B cell (primary cell): ENCODE data around the gene ATAD3C. TPM values are rescaled to one million over a fixed set of nuclear protein-coding genes. Genes with fewer than 3 reads are reported as not detected.

Experiments used
- ATAC-seq: fragments of 200-7000 bp; cut with Tn5 transposase; one replicate; pipeline ENCODE4 v1.10.0; 2021; ENCODE audit warnings: low read depth, mild to moderate bottlenecking, moderate number of reproducible peaks, moderate library complexity
- CTCF ChIA-PET: fragments of 350-600 bp; sonication (Branson Sonifier 250); formaldehyde crosslinking; loops from one replicate; lab custom pipeline; 2021; ENCODE audit warnings: antibody characterized with exemption, inconsistent platforms; lab: Charles Lee
- POLR2A ChIA-PET: fragments of 350-600 bp; sonication (Branson Sonifier 250); formaldehyde crosslinking; loops from one replicate; lab custom pipeline; 2021; ENCODE audit warnings: antibody characterized with exemption; lab: Charles Lee
- DNase-seq: peaks from one replicate; pipeline ENCODE4 v3.0.0; 2013
- H2AFZ ChIP-seq: 2 replicates; pipeline ENCODE4 v1.6.1; 2012; ENCODE audit warnings: mild to moderate bottlenecking, low read depth, low read length; ENCODE audit not compliant: insufficient read depth, poor library complexity, severe bottlenecking
- H3K27ac ChIP-seq, 2 donors: 1 replicate in 1 of 2; 2 replicates in 1 of 2; pipeline ENCODE4 v1.5.1; 2012 to 2013; ENCODE audit warnings: low read length in 2 of 2, mild to moderate bottlenecking in 2 of 2, moderate library complexity in 1 of 2
- H3K27me3 ChIP-seq, 4 experiments: fragments of 200-600 bp in 1 of 4; sonication (generic) in 1 of 4; replicated peaks in 1 of 4; 1 replicate in 2 of 4; 2 replicates in 2 of 4; pipeline versions ENCODE4 v1.6.1 to v1.7.0; 2013 to 2016; ENCODE audit warnings: low read length in 3 of 4, mild to moderate bottlenecking in 2 of 4, mixed read lengths in 1 of 4, moderate library complexity in 1 of 4; ENCODE audit not compliant: insufficient read depth in 4 of 4, control insufficient read depth in 3 of 4; ENCODE audit errors: control extremely low read depth in 1 of 4
- H3K36me3 ChIP-seq, 2 experiments: replicated peaks in 1 of 2; 1 replicate in 1 of 2; 2 replicates in 1 of 2; pipeline versions ENCODE4 v1.6.1 to v1.7.1; 2013; ENCODE audit warnings: low read length in 1 of 2; ENCODE audit not compliant: insufficient read depth in 2 of 2, control insufficient read depth in 1 of 2; ENCODE audit errors: control extremely low read depth in 1 of 2, extremely low read depth in 1 of 2
- H3K4me1 ChIP-seq, 2 donors: fragments of 200-600 bp in 1 of 2; sonication (generic) in 1 of 2; 1 replicate in 1 of 2; 2 replicates in 1 of 2; pipeline versions ENCODE4 v1.5.1 to v1.6.1; 2013 to 2017; ENCODE audit warnings: low read length in 2 of 2; ENCODE audit not compliant: control insufficient read depth in 2 of 2, insufficient read depth in 2 of 2
- H3K4me2 ChIP-seq: replicated peaks from 2 replicates; pipeline ENCODE3; 2012; ENCODE audit warnings: mild to moderate bottlenecking, low read depth, low read length; ENCODE audit not compliant: poor library complexity, severe bottlenecking
- H3K4me3 ChIP-seq, 5 experiments: fragments of 200-600 bp in 1 of 5; sonication (generic) in 1 of 5; 1 replicate in 3 of 5; 2 replicates in 2 of 5; pipeline versions ENCODE4 v1.5.1 to v1.7.0; 2011 to 2016; ENCODE audit warnings: low read length in 4 of 5, mild to moderate bottlenecking in 4 of 5, low read depth in 2 of 5, control low read depth in 1 of 5, moderate library complexity in 1 of 5; ENCODE audit not compliant: insufficient read depth in 1 of 5; ENCODE audit errors: control extremely low read depth in 1 of 5, extremely low read depth in 1 of 5
- H3K79me2 ChIP-seq: fragments of 200-600 bp; sonication (generic); one replicate; pipeline ENCODE4 v1.6.0; 2016; ENCODE audit warnings: low read length; ENCODE audit not compliant: control insufficient read depth, insufficient read depth
- H3K9ac ChIP-seq: fragments of 200-600 bp; sonication (generic); 2 replicates; pipeline ENCODE4 v1.6.1; 2017; ENCODE audit warnings: mild to moderate bottlenecking, low read length, moderate library complexity
- H3K9me3 ChIP-seq, 3 donors: one replicate each; pipeline versions ENCODE4 v1.6.1 to v1.7.1; 2013; ENCODE audit warnings: low read length in 2 of 3; ENCODE audit not compliant: control insufficient read depth in 2 of 3, insufficient read depth in 1 of 3; ENCODE audit errors: control extremely low read depth in 1 of 3
- H4K20me1 ChIP-seq: 2 replicates; pipeline ENCODE4 v1.6.0; 2012; ENCODE audit warnings: mild to moderate bottlenecking, low read length; ENCODE audit not compliant: insufficient read depth, control insufficient read depth, poor library complexity, severe bottlenecking
- H3K27ac Mint-ChIP-seq: one replicate; pipeline ENCODE4 v1.8.0; 2021; ENCODE audit warnings: mixed read lengths
- H3K27me3 Mint-ChIP-seq: one replicate; pipeline ENCODE4 v1.8.0; 2021; ENCODE audit warnings: mixed read lengths
- H3K4me1 Mint-ChIP-seq: one replicate; pipeline ENCODE4 v1.8.0; 2021; ENCODE audit warnings: mixed read lengths
- H3K4me3 Mint-ChIP-seq: one replicate; pipeline ENCODE4 v1.8.0; 2021; ENCODE audit warnings: mixed read lengths
- H3K9me3 Mint-ChIP-seq: one replicate; pipeline ENCODE4 v1.8.0; 2022; ENCODE audit warnings: mixed read lengths; ENCODE audit not compliant: insufficient read depth
- EZH2 ChIP-seq: IDR thresholded peaks from 2 replicates; pipeline ENCODE4 v1.6.1; 2012; ENCODE audit warnings: borderline replicate concordance, low read depth, mild to moderate bottlenecking, moderate library complexity, low read length; ENCODE audit not compliant: insufficient read depth, poor library complexity, severe bottlenecking
- WGBS: methylation state at CpG from one replicate; pipeline ENCODE4 v1.1.5; 2013; ENCODE audit warnings: missing lambda C conversion rate; ENCODE audit not compliant: insufficient coverage; 5-methylcytosine and 5-hydroxymethylcytosine counted together
- intact Hi-C: fragments of 100-400 bp; cut with micrococcal nuclease; formaldehyde crosslinking; loops from one replicate; pipeline ENCODE4 v1.10.0; 2022
- polyA plus RNA-seq: library from polyadenylated mRNA; depleted of rRNA; stranded (reverse); fragments of >200 nt; gene quantifications from 2 replicates; pipeline ENCODE4 v1.2.3, GENCODE V29; 2012
- total RNA-seq, 2 donors: library from RNA; stranded (reverse); fragments of 120-200 nt in 1 of 2; gene quantifications; 1 replicate in 1 of 2; 2 replicates in 1 of 2; pipeline versions ENCODE4 v1.2.3 to v1.2.4, GENCODE V29; 2013 to 2022
- TF ChIP-seq, protein P1 (sequence below): fragments of 200-600 bp; IDR thresholded peaks from one replicate; pipeline ENCODE4 v1.8.0; 2022; ENCODE audit warnings: antibody characterized with exemption, mild to moderate bottlenecking

ATAD3C gene
- total and polyA plus RNA-seq, 2 donors (not counting 1 experiment from before 2014, with no cell fraction given) = 0.20 to 1.1 TPM

DNA sequence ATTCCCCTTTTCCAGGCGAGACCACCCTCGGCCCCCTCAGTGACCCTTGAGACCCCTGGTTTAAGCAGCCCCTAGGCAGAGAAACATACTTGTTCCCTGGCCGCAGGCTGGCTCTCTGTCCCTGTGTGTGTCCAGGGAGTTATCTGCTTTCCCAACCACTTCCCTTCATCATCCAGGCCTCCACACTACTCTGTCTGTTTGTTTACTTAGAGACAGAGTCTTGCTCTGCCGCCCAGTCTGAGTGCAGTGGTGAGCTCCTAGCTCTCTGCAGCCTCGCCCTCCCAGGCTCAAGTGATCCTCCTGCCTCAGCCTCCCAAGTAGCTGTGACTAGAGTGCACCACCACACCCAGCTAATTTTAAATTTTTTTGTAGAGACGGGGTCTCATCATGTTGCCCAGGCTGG, 19.8 kb upstream of the ATAD3C start:
- Mint-ChIP-seq H3K27me3 (peaks cover 29% of the 10 kb centered on the region), H3K4me1 (peaks cover 3% of the 10 kb centered on the region), H3K4me3 (no peak overlapping the region), H3K9me3 (no peaks in the 10 kb centered on the region), H3K27ac (no peak overlapping the region)
- peaks cover 0 to 19% (median 0%) of the 10 kb centered on the region in 3 donors for H3K9me3 ChIP-seq
- ATAC-seq = no peak
- no peaks in the 10 kb centered on the region for H3K36me3 ChIP-seq
- no peak for TF ChIP-seq EZH2
- TF ChIP-seq, protein P1, sequence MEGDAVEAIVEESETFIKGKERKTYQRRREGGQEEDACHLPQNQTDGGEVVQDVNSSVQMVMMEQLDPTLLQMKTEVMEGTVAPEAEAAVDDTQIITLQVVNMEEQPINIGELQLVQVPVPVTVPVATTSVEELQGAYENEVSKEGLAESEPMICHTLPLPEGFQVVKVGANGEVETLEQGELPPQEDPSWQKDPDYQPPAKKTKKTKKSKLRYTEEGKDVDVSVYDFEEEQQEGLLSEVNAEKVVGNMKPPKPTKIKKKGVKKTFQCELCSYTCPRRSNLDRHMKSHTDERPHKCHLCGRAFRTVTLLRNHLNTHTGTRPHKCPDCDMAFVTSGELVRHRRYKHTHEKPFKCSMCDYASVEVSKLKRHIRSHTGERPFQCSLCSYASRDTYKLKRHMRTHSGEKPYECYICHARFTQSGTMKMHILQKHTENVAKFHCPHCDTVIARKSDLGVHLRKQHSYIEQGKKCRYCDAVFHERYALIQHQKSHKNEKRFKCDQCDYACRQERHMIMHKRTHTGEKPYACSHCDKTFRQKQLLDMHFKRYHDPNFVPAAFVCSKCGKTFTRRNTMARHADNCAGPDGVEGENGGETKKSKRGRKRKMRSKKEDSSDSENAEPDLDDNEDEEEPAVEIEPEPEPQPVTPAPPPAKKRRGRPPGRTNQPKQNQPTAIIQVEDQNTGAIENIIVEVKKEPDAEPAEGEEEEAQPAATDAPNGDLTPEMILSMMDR = no peak
- intact Hi-C loops = no loop called here
- no peaks in the 10 kb centered on the region for H4K20me1 ChIP-seq
- ChIA-PET POLR2A (no interaction called here), CTCF (interaction anchor here (2.3 kb wide), 1 partner anchor 11 kb away, joined by 9 read pairs; no protein-coding TSS in a partner anchor)
- WGBS = 95% methylated on average over 6 of the region's 6 CpGs
- H3K4me3 ChIP-seq = no peak overlapping the region
- H3K79me2 ChIP-seq = no peaks in the 10 kb centered on the region
- peak; percentile 16 for DNase-seq
- peaks cover 15 to 20% of the 10 kb centered on the region in 2 donors for H3K4me1 ChIP-seq
- H2AFZ ChIP-seq = no peak overlapping the region
- peaks cover 0 to 49% (median 13%) of the 10 kb centered on the region in 4 experiments for H3K27me3 ChIP-seq
- no peak overlapping the region for H3K27ac ChIP-seq
- H3K9ac ChIP-seq = no peak overlapping the region
- no peak overlapping the region for H3K4me2 ChIP-seq

DNA sequence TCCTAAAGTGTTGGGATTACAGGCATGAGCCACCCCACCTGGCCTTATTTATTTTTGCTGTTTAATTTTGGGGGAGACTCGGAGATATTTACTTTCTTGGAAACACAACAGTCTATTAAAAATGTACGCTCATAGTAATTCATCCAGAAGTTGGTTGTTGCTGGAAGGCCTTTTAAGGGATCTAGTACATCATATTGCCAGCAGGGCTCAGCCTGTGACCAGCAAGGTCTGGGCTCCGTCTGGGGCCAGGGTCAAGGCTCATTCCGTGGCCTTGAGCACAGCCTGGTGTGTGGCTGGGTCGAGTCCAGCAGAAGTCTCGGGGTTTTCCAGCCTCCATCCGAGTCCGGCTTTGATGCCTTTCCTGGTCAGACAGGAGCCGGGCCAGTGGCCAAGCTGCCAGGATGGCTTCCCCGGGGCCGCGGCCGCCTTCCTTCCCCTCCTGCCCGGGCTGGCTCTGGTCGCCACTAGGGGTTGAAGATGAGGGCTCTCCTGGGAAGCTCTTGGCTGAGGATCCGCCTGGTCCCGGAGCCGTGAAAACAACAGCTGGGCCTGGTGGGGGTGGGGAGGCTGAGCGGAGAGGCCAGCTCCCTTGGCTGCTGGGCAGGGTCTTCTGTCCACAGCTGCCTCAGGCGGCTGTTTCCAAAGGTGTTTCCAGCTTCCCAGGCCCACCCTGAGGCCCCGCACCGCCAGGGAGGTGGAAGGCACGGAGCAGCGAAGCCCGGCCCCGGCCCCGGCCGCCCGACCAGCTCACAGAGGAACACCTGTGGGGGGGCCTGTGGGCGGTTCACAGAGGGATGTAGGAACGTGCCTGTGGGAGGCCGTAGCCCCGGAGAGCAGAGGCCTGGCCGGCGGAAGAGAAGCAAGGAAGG, 19.1 kb upstream of the ATAD3C start:
- WGBS = 74% methylated on average over 20 of the region's 35 CpGs
- H3K27me3 Mint-ChIP-seq = peaks cover 29% of the 10 kb centered on the region
- H3K27ac Mint-ChIP-seq = no peak overlapping the region
- DNase-seq = peak; percentile 16
- Histone ChIP-seq H4K20me1 (no peaks in the 10 kb centered on the region), H3K9ac (no peak overlapping the region), H3K9me3 (peaks cover 0 to 26% (median 0%) of the 10 kb centered on the region in 3 donors), H3K4me1 (peaks cover 22 to 27% of the 10 kb centered on the region in 2 donors), H3K27me3 (peaks cover 0 to 56% (median 18%) of the 10 kb centered on the region in 4 experiments), H3K79me2 (no peaks in the 10 kb centered on the region), H3K36me3 (no peaks in the 10 kb centered on the region), H3K27ac (no peak overlapping the region), H3K4me2 (no peak overlapping the region), H3K4me3 (no peak overlapping the region), H2AFZ (no peak overlapping the region)
- ChIA-PET POLR2A (no interaction called here), CTCF (interaction anchor here (1.3 to 2.3 kb wide), 2 partner anchors 10 to 11 kb away, joined by 3 to 9 read pairs; no protein-coding TSS in a partner anchor)
- H3K9me3 Mint-ChIP-seq = no peaks in the 10 kb centered on the region
- H3K4me3 Mint-ChIP-seq = no peak overlapping the region
- intact Hi-C loops = no loop called here
- TF ChIP-seq, protein P1 = no peak
- no peak for TF ChIP-seq EZH2
- no peak for ATAC-seq
- H3K4me1 Mint-ChIP-seq = peaks cover 9% of the 10 kb centered on the region
